HG03280 (cell line): ENCODE data around the gene DOCK3.

Source experiments
- ATAC-seq: cut with Tn5 transposase; IDR thresholded peaks from one replicate; pipeline ENCODE4 v1.9.1; 2021; ENCODE audit warnings: mild to moderate bottlenecking, moderate library complexity; ENCODE audit not compliant: unreplicated experiment

The DOCK3 gene

GRCh38 chr3:50674349-50675178 lies at the start of gene DOCK3:
DOCK3 (plus strand) TSS chr3:50674927; CDS start chr3:50675264, 337 bp downstream.
- peak; percentile 58 for ATAC-seq

- no peak for ATAC-seq
These were observed 49.2 kb upstream of the DOCK3 start for GRCh38 chr3:50625231-50626182.

- ATAC-seq: no peak
These were observed 48.3 kb upstream of the DOCK3 start for GRCh38 chr3:50626401-50626800.

GRCh38 chr3:50627407-50628051 lies 47.2 kb upstream of the DOCK3 start:
- ATAC-seq: no peak

- no peak for ATAC-seq
These were observed 46.1 kb upstream of the DOCK3 start for GRCh38 chr3:50628601-50629000.

- ATAC-seq: no peak
These were observed 44.3 kb upstream of the DOCK3 start for GRCh38 chr3:50630394-50630793.

GRCh38 chr3:50630877-50631276 lies 43.9 kb upstream of the DOCK3 start:
- no peak for ATAC-seq

GRCh38 chr3:50632450-50632849 lies 42.3 kb upstream of the DOCK3 start:
- ATAC-seq: no peak

GRCh38 chr3:50633230-50633790 lies 41.4 kb upstream of the DOCK3 start:
- no peak for ATAC-seq

- ATAC-seq: no peak
These were observed 39.7 kb upstream of the DOCK3 start for GRCh38 chr3:50635066-50635465.

GRCh38 chr3:50637011-50637410 lies 37.7 kb upstream of the DOCK3 start:
- ATAC-seq: no peak

- no peak for ATAC-seq
These were observed 36.8 kb upstream of the DOCK3 start for GRCh38 chr3:50637945-50638344.

- ATAC-seq: no peak
These were observed 35.7 kb upstream of the DOCK3 start for GRCh38 chr3:50639055-50639494.

- ATAC-seq: no peak
These were observed 32.3 kb upstream of the DOCK3 start for GRCh38 chr3:50642382-50642781.

- ATAC-seq: no peak
These were observed 30.2 kb upstream of the DOCK3 start for GRCh38 chr3:50644561-50644960.

GRCh38 chr3:50645378-50645777 lies 29.3 kb upstream of the DOCK3 start:
- ATAC-seq: no peak

- ATAC-seq: no peak
These were observed 26.4 kb upstream of the DOCK3 start for GRCh38 chr3:50648313-50648712.

GRCh38 chr3:50648944-50649343 lies 25.8 kb upstream of the DOCK3 start:
- ATAC-seq: no peak

- ATAC-seq: no peak
These were observed 25.2 kb upstream of the DOCK3 start for GRCh38 chr3:50649451-50649931.

- ATAC-seq: no peak
These were observed 24.7 kb upstream of the DOCK3 start for GRCh38 chr3:50650018-50650417.

GRCh38 chr3:50651445-50651844 lies 23.3 kb upstream of the DOCK3 start:
- ATAC-seq: no peak
